B cell (primary cell): ENCODE data around the gene PARD3. TPM values are rescaled to one million over a fixed set of nuclear protein-coding genes. Genes with fewer than 3 reads are reported as not detected.

Source experiments
- ATAC-seq: fragments of 200-7000 bp; cut with Tn5 transposase; one replicate; pipeline ENCODE4 v1.10.0; 2021; ENCODE audit warnings: low read depth, mild to moderate bottlenecking, moderate number of reproducible peaks, moderate library complexity
- CTCF ChIA-PET: fragments of 350-600 bp; sonication (Branson Sonifier 250); formaldehyde crosslinking; loops from one replicate; lab custom pipeline; 2021; ENCODE audit warnings: antibody characterized with exemption, inconsistent platforms; lab: Charles Lee
- POLR2A ChIA-PET: fragments of 350-600 bp; sonication (Branson Sonifier 250); formaldehyde crosslinking; loops from one replicate; lab custom pipeline; 2021; ENCODE audit warnings: antibody characterized with exemption; lab: Charles Lee
- DNase-seq: peaks from one replicate; pipeline ENCODE4 v3.0.0; 2013
- H2AFZ ChIP-seq: 2 replicates; pipeline ENCODE4 v1.6.1; 2012; ENCODE audit warnings: mild to moderate bottlenecking, low read depth, low read length; ENCODE audit not compliant: insufficient read depth, poor library complexity, severe bottlenecking
- H3K27ac ChIP-seq, 2 donors: 1 replicate in 1 of 2; 2 replicates in 1 of 2; pipeline ENCODE4 v1.5.1; 2012 to 2013; ENCODE audit warnings: low read length in 2 of 2, mild to moderate bottlenecking in 2 of 2, moderate library complexity in 1 of 2
- H3K27me3 ChIP-seq, 4 experiments: fragments of 200-600 bp in 1 of 4; sonication (generic) in 1 of 4; replicated peaks in 1 of 4; 1 replicate in 2 of 4; 2 replicates in 2 of 4; pipeline versions ENCODE4 v1.6.1 to v1.7.0; 2013 to 2016; ENCODE audit warnings: low read length in 3 of 4, mild to moderate bottlenecking in 2 of 4, mixed read lengths in 1 of 4, moderate library complexity in 1 of 4; ENCODE audit not compliant: insufficient read depth in 4 of 4, control insufficient read depth in 3 of 4; ENCODE audit errors: control extremely low read depth in 1 of 4
- H3K36me3 ChIP-seq, 2 experiments: replicated peaks in 1 of 2; 1 replicate in 1 of 2; 2 replicates in 1 of 2; pipeline versions ENCODE4 v1.6.1 to v1.7.1; 2013; ENCODE audit warnings: low read length in 1 of 2; ENCODE audit not compliant: insufficient read depth in 2 of 2, control insufficient read depth in 1 of 2; ENCODE audit errors: control extremely low read depth in 1 of 2, extremely low read depth in 1 of 2
- H3K4me1 ChIP-seq, 2 donors: fragments of 200-600 bp in 1 of 2; sonication (generic) in 1 of 2; 1 replicate in 1 of 2; 2 replicates in 1 of 2; pipeline versions ENCODE4 v1.5.1 to v1.6.1; 2013 to 2017; ENCODE audit warnings: low read length in 2 of 2; ENCODE audit not compliant: control insufficient read depth in 2 of 2, insufficient read depth in 2 of 2
- H3K4me2 ChIP-seq: replicated peaks from 2 replicates; pipeline ENCODE3; 2012; ENCODE audit warnings: mild to moderate bottlenecking, low read depth, low read length; ENCODE audit not compliant: poor library complexity, severe bottlenecking
- H3K4me3 ChIP-seq, 5 experiments: fragments of 200-600 bp in 1 of 5; sonication (generic) in 1 of 5; 1 replicate in 3 of 5; 2 replicates in 2 of 5; pipeline versions ENCODE4 v1.5.1 to v1.7.0; 2011 to 2016; ENCODE audit warnings: low read length in 4 of 5, mild to moderate bottlenecking in 4 of 5, low read depth in 2 of 5, control low read depth in 1 of 5, moderate library complexity in 1 of 5; ENCODE audit not compliant: insufficient read depth in 1 of 5; ENCODE audit errors: control extremely low read depth in 1 of 5, extremely low read depth in 1 of 5
- H3K79me2 ChIP-seq: fragments of 200-600 bp; sonication (generic); one replicate; pipeline ENCODE4 v1.6.0; 2016; ENCODE audit warnings: low read length; ENCODE audit not compliant: control insufficient read depth, insufficient read depth
- H3K9ac ChIP-seq: fragments of 200-600 bp; sonication (generic); 2 replicates; pipeline ENCODE4 v1.6.1; 2017; ENCODE audit warnings: mild to moderate bottlenecking, low read length, moderate library complexity
- H3K9me3 ChIP-seq, 3 donors: one replicate each; pipeline versions ENCODE4 v1.6.1 to v1.7.1; 2013; ENCODE audit warnings: low read length in 2 of 3; ENCODE audit not compliant: control insufficient read depth in 2 of 3, insufficient read depth in 1 of 3; ENCODE audit errors: control extremely low read depth in 1 of 3
- H4K20me1 ChIP-seq: 2 replicates; pipeline ENCODE4 v1.6.0; 2012; ENCODE audit warnings: mild to moderate bottlenecking, low read length; ENCODE audit not compliant: insufficient read depth, control insufficient read depth, poor library complexity, severe bottlenecking
- H3K27ac Mint-ChIP-seq: one replicate; pipeline ENCODE4 v1.8.0; 2021; ENCODE audit warnings: mixed read lengths
- H3K27me3 Mint-ChIP-seq: one replicate; pipeline ENCODE4 v1.8.0; 2021; ENCODE audit warnings: mixed read lengths
- H3K4me1 Mint-ChIP-seq: one replicate; pipeline ENCODE4 v1.8.0; 2021; ENCODE audit warnings: mixed read lengths
- H3K4me3 Mint-ChIP-seq: one replicate; pipeline ENCODE4 v1.8.0; 2021; ENCODE audit warnings: mixed read lengths
- H3K9me3 Mint-ChIP-seq: one replicate; pipeline ENCODE4 v1.8.0; 2022; ENCODE audit warnings: mixed read lengths; ENCODE audit not compliant: insufficient read depth
- EZH2 ChIP-seq: IDR thresholded peaks from 2 replicates; pipeline ENCODE4 v1.6.1; 2012; ENCODE audit warnings: borderline replicate concordance, low read depth, mild to moderate bottlenecking, moderate library complexity, low read length; ENCODE audit not compliant: insufficient read depth, poor library complexity, severe bottlenecking
- WGBS: methylation state at CpG from one replicate; pipeline ENCODE4 v1.1.5; 2013; ENCODE audit warnings: missing lambda C conversion rate; ENCODE audit not compliant: insufficient coverage; 5-methylcytosine and 5-hydroxymethylcytosine counted together
- intact Hi-C: fragments of 100-400 bp; cut with micrococcal nuclease; formaldehyde crosslinking; loops from one replicate; pipeline ENCODE4 v1.10.0; 2022
- polyA plus RNA-seq: library from polyadenylated mRNA; depleted of rRNA; stranded (reverse); fragments of >200 nt; gene quantifications from 2 replicates; pipeline ENCODE4 v1.2.3, GENCODE V29; 2012
- total RNA-seq, 2 donors: library from RNA; stranded (reverse); fragments of 120-200 nt in 1 of 2; gene quantifications; 1 replicate in 1 of 2; 2 replicates in 1 of 2; pipeline versions ENCODE4 v1.2.3 to v1.2.4, GENCODE V29; 2013 to 2022
- TF ChIP-seq, protein P1 (sequence below): fragments of 200-600 bp; IDR thresholded peaks from one replicate; pipeline ENCODE4 v1.8.0; 2022; ENCODE audit warnings: antibody characterized with exemption, mild to moderate bottlenecking

PARD3 gene
- total and polyA plus RNA-seq, 2 donors (not counting 1 experiment from before 2014, with no cell fraction given): not detected

DNA sequence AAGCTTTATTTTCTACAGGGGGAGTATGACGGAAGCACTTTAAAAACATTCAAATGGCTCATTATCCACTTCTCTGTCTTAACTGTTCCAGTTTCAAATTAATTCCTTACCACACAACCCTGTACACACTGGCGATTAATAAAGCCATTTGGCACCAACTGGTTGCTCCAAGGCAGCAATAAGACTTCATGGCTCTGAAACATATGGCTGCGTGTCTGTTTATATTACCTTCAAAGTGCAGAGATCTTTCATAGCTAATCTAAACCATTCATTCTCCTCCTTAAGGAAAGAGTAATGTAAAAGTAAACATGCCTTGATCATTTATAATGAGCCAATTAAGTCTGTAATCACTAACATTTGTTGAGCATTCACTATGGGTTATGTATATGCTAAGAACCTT lies 325.7 kb downstream of the PARD3 start:
- Histone ChIP-seq H4K20me1 (no peaks in the 10 kb centered on the region), H2AFZ (no peak overlapping the region), H3K4me2 (no peak overlapping the region), H3K79me2 (no peaks in the 10 kb centered on the region), H3K27me3 (no peaks in the 10 kb centered on the region), H3K27ac (no peak overlapping the region), H3K36me3 (no peaks in the 10 kb centered on the region), H3K4me1 (no peaks in the 10 kb centered on the region), H3K9ac (no peak overlapping the region), H3K9me3 (no peaks in the 10 kb centered on the region), H3K4me3 (no peak overlapping the region)
- intact Hi-C loops: no loop called here
- WGBS: 100% methylated on average over 1 of the region's 3 CpGs
- H3K27me3 Mint-ChIP-seq: no peaks in the 10 kb centered on the region
- H3K4me3 Mint-ChIP-seq: no peak overlapping the region
- DNase-seq: no peak
- no peak for TF ChIP-seq EZH2
- TF ChIP-seq, protein P1, sequence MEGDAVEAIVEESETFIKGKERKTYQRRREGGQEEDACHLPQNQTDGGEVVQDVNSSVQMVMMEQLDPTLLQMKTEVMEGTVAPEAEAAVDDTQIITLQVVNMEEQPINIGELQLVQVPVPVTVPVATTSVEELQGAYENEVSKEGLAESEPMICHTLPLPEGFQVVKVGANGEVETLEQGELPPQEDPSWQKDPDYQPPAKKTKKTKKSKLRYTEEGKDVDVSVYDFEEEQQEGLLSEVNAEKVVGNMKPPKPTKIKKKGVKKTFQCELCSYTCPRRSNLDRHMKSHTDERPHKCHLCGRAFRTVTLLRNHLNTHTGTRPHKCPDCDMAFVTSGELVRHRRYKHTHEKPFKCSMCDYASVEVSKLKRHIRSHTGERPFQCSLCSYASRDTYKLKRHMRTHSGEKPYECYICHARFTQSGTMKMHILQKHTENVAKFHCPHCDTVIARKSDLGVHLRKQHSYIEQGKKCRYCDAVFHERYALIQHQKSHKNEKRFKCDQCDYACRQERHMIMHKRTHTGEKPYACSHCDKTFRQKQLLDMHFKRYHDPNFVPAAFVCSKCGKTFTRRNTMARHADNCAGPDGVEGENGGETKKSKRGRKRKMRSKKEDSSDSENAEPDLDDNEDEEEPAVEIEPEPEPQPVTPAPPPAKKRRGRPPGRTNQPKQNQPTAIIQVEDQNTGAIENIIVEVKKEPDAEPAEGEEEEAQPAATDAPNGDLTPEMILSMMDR: no peak
- ChIA-PET CTCF (interaction anchor here (0.5 kb wide), 1 partner anchor 727 kb away, joined by 3 read pairs; no protein-coding TSS in a partner anchor), POLR2A (no interaction called here)
- no peaks in the 10 kb centered on the region for H3K4me1 Mint-ChIP-seq
- H3K9me3 Mint-ChIP-seq: no peaks in the 10 kb centered on the region
- H3K27ac Mint-ChIP-seq: no peak overlapping the region
- ATAC-seq: no peak

DNA sequence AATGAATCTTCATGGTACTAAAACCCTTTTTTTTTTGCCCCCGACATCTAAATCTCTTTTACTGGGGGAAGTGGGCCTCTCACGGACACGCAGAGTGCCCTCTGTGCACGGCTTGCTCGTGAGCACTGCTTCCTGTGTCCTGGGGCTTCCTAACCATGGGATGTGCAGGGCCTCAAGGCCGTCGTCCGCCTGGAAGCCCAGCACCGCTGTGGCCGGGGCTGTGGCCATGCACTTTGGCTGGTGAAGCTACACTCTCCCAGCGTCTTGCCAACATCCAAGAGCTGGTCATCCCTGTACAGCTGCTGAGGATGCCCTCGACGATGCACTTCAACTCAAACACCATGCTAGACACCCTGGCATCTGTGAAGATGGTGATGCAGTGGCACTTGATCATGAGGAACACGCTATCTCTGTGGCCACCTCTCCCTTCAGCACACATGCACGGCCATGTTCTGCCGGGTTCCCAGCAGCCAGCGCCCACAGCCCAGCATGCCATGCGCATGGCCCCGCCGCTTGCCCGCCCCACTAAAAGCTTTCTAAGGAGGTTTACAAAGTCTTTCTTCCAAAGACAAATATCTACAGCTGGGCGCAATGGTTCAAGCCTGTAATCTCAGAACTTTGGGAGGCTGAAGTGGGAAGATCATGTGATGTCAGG lies 326.5 kb downstream of the PARD3 start:
- no peaks in the 10 kb centered on the region for H3K79me2 ChIP-seq
- ATAC-seq (no peak), DNase-seq (no peak)
- H3K27me3 Mint-ChIP-seq: no peaks in the 10 kb centered on the region
- H3K9me3 ChIP-seq: no peaks in the 10 kb centered on the region
- CTCF ChIA-PET: interaction anchor here (0.5 kb wide), 1 partner anchor 726 kb away, joined by 3 read pairs; no protein-coding TSS in a partner anchor
- H4K20me1 ChIP-seq: no peaks in the 10 kb centered on the region
- intact Hi-C loops: no loop called here
- H3K9me3 Mint-ChIP-seq: no peaks in the 10 kb centered on the region
- H3K27ac ChIP-seq: no peak overlapping the region
- no peaks in the 10 kb centered on the region for H3K36me3 ChIP-seq
- H3K9ac ChIP-seq: no peak overlapping the region
- H3K4me3 ChIP-seq: no peak overlapping the region
- H3K4me1 Mint-ChIP-seq: no peaks in the 10 kb centered on the region
- TF ChIP-seq EZH2: no peak
- TF ChIP-seq, protein P1: no peak
- no peak overlapping the region for H3K4me3 Mint-ChIP-seq
- H3K27ac Mint-ChIP-seq: no peak overlapping the region
- H2AFZ ChIP-seq: no peak overlapping the region
- 94% methylated on average over 17 of the region's 22 CpGs for WGBS
- no peaks in the 10 kb centered on the region for H3K27me3 ChIP-seq
- no peaks in the 10 kb centered on the region for H3K4me1 ChIP-seq
- POLR2A ChIA-PET: no interaction called here
- no peak overlapping the region for H3K4me2 ChIP-seq
